Astrocyte (in vitro differentiated cells and primary cell): ENCODE results near the gene NOTCH4.

Experiments
- CTCF ChIP-seq: IDR thresholded peaks from 2 replicates; pipeline ENCODE4 v1.5.1; 2011; ENCODE audit warnings: low read depth, mild to moderate bottlenecking, inconsistent platforms, low read length, moderate library complexity; ENCODE audit not compliant: insufficient read depth
- EZH2 ChIP-seq: IDR thresholded peaks from 2 replicates; pipeline ENCODE4 v1.6.1; 2012; ENCODE audit warnings: mild to moderate bottlenecking, low read length, inconsistent platforms; ENCODE audit not compliant: insufficient read depth

GRCh38 chr6:32194825-32195651 lies 28.8 kb downstream of the NOTCH4 start:
- TF ChIP-seq CTCF (peak; percentile 52), EZH2 (no peak)
